Hematopoietic multipotent progenitor cell treated with erythropoietin and hydrocortisone succinate and interleukin-3 and kit ligand, for 6 days (in vitro differentiated cells): Measurements from ENCODE around the gene ABCC12.

Source experiments
- DNase-seq: peaks from one replicate; pipeline ENCODE4 v3.0.0-alpha.2; 2015

Gene ABCC12

GRCh38 chr16:48131201-48131935 is 24.4 kb downstream of the ABCC12 start:
- DNase-seq: no peak

- DNase-seq: no peak
These were observed 25.9 kb downstream of the ABCC12 start for GRCh38 chr16:48129926-48130325.

GRCh38 chr16:48128769-48129168 is 27.0 kb downstream of the ABCC12 start:
- DNase-seq: no peak

- no peak for DNase-seq
These were observed 28.8 kb downstream of the ABCC12 start for GRCh38 chr16:48126801-48127644.

- DNase-seq: no peak
These were observed 29.9 kb downstream of the ABCC12 start for GRCh38 chr16:48125888-48126287.

GRCh38 chr16:48124266-48124665 is 31.5 kb downstream of the ABCC12 start:
- DNase-seq: no peak

GRCh38 chr16:48123104-48123788 is 32.5 kb downstream of the ABCC12 start:
- DNase-seq: peak; percentile 13

GRCh38 chr16:48121276-48121675 is 34.5 kb downstream of the ABCC12 start:
- DNase-seq: no peak

GRCh38 chr16:48118841-48119240 is 37.0 kb downstream of the ABCC12 start:
- DNase-seq: no peak

GRCh38 chr16:48117217-48118105 is 38.3 kb downstream of the ABCC12 start:
- DNase-seq: peak; percentile 75

GRCh38 chr16:48115299-48115698 is 40.5 kb downstream of the ABCC12 start:
- no peak for DNase-seq

- DNase-seq: no peak
These were observed 41.4 kb downstream of the ABCC12 start for GRCh38 chr16:48114410-48114809.

- no peak for DNase-seq
These were observed 42.3 kb downstream of the ABCC12 start for GRCh38 chr16:48113471-48113870.

GRCh38 chr16:48113001-48113400 is 42.8 kb downstream of the ABCC12 start:
- no peak for DNase-seq

- no peak for DNase-seq
These were observed 43.2 kb downstream of the ABCC12 start for GRCh38 chr16:48112600-48112999.

GRCh38 chr16:48110982-48111381 is 44.8 kb downstream of the ABCC12 start:
- peak; percentile 27 for DNase-seq

GRCh38 chr16:48110000-48110399 is 45.8 kb downstream of the ABCC12 start:
- no peak for DNase-seq

GRCh38 chr16:48109475-48109874 is 46.3 kb downstream of the ABCC12 start:
- no peak for DNase-seq

- DNase-seq: no peak
These were observed 49.3 kb downstream of the ABCC12 start for GRCh38 chr16:48106446-48106845.
